ENCODE data around the gene ASPG.

DNA sequence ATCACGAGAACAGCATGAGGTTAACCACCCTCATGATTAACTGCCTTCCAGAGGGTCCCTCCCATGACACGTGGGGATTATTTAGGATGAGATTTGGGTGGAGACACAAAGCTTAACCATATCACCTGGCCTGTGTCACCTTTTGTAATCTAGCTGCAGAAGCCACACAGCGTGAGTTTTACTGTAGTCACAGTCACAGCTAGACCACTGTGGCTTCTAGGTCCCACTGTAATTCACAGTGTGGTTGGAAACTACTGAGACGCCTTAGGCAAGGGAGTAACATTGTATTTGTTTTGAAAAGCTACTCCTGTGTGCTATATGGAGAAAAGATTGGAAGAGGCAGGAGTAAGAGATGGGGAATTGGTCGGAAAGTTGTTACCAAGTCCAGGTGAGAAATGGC, 46.3 kb upstream of the ASPG start:
- TF ChIP-seq POLR2A (IDR thresholded peaks at IDR 0.05; ENCODE audit: low read depth, low read length) (no peak), POLR2AphosphoS5 (IDR thresholded peaks at IDR 0.05; ENCODE audit: low read depth, low read length) (no peak), TAF1 (IDR thresholded peaks at IDR 0.05; ENCODE audit: borderline replicate concordance, low read depth, low read length) (no peak)
